WERI-Rb-1 (cell line): ENCODE data around the gene AKIP1.
"Not testable (repeated sequence)": the region's sequence is repeated elsewhere in the genome, so short reads cannot be mapped to it uniquely, and the experiment has no call there.

Experiments used
- DNase-seq: peaks from one replicate; pipeline ENCODE4 v3.0.0-alpha.2; 2020
- H3K27ac ChIP-seq: fragments of 250-450 bp; sonication (Bioruptor Pico); 2 replicates; pipeline ENCODE4 v1.5.1; 2020; ENCODE audit warnings: mild to moderate bottlenecking, moderate library complexity
- H3K27me3 ChIP-seq: fragments of 250-450 bp; sonication (Bioruptor Pico); 2 replicates; pipeline ENCODE4 v1.5.1; 2021; ENCODE audit warnings: mild to moderate bottlenecking, low read depth, moderate library complexity; ENCODE audit not compliant: insufficient read depth, severe bottlenecking
- H3K36me3 ChIP-seq: fragments of 250-450 bp; sonication (Bioruptor Pico); 2 replicates; pipeline ENCODE4 v1.5.1; 2020; ENCODE audit warnings: mild to moderate bottlenecking, moderate library complexity
- H3K4me3 ChIP-seq: 2 replicates; pipeline ENCODE4 v1.5.1; 2011; ENCODE audit warnings: low read depth, mild to moderate bottlenecking, control low read depth, low read length
- H3K9me3 ChIP-seq: fragments of 250-450 bp; sonication (Bioruptor Pico); 2 replicates; pipeline ENCODE4 v1.5.1; 2021; ENCODE audit warnings: mild to moderate bottlenecking, moderate library complexity; ENCODE audit not compliant: severe bottlenecking
- TF ChIP-seq, protein P1 (sequence below): IDR thresholded peaks from 2 replicates; pipeline ENCODE4 v1.5.1; 2011; ENCODE audit warnings: low read depth, mild to moderate bottlenecking, control low read depth, inconsistent platforms, low read length

AKIP1 gene

DNA sequence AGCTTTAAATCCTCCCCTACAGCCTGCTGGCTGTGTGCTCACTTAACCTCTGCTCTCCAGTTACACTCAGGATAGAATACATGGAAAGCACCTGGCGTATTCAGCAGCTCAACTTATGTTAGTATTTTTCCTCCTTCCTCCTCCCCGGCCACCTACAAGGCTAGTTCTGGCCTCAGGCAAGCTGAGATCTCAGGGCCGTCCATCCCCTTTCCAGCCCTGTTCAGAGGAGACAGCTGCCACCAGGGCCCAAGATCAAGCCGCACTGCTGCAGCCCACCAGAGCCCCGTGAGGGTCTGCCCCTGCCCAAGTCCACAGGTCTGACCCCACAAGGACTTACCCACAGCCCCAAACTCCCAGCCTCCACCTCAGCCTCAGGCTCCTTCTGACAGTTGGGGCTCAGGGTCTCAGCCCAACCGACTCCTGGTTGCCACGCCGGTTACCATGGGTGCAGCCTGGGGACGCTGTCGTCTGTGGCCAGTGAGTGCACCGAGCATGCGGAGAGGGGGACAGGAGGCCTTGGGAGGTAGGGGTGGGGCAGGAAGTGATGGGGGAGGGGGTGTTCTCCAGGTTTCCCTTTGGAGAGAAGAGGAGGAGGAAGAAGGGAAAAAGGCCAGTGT is 21.7 kb downstream of the AKIP1 start, which contains the start of gene C11orf16:
TSS of gene C11orf16 (minus strand) at position 384 of the 617 bp plus-strand sequence. CDS start 639 bp downstream, outside the sequence.
- TF ChIP-seq, protein P1, sequence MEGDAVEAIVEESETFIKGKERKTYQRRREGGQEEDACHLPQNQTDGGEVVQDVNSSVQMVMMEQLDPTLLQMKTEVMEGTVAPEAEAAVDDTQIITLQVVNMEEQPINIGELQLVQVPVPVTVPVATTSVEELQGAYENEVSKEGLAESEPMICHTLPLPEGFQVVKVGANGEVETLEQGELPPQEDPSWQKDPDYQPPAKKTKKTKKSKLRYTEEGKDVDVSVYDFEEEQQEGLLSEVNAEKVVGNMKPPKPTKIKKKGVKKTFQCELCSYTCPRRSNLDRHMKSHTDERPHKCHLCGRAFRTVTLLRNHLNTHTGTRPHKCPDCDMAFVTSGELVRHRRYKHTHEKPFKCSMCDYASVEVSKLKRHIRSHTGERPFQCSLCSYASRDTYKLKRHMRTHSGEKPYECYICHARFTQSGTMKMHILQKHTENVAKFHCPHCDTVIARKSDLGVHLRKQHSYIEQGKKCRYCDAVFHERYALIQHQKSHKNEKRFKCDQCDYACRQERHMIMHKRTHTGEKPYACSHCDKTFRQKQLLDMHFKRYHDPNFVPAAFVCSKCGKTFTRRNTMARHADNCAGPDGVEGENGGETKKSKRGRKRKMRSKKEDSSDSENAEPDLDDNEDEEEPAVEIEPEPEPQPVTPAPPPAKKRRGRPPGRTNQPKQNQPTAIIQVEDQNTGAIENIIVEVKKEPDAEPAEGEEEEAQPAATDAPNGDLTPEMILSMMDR: no peak
- Histone ChIP-seq H3K36me3 (peaks cover 3% of the 10 kb centered on the region), H3K27me3 (no peaks in the 10 kb centered on the region), H3K27ac (no peak within 1 kb of the TSS), H3K9me3 (no peaks in the 10 kb centered on the region), H3K4me3 (no peak within 1 kb of the TSS)
- no peak for DNase-seq

DNA sequence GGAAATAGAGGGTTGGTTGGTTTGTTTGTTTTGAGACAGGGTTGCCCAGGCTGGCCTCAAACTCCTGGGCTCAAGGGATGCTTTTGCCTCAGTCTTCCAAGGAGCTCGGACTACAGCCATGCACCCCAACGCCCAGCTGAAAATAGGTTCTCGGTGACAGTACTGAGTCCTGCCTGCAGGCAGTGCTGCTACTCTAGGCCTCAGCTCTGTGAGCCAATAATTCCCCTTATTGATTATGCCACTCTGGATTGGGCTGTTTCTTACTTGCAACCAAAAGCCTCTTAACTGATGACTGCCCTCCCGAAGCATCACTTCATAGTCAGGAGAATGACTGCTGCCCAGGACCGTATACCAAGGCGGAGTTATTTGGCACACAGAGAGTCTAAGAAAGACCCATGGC is 22.9 kb downstream of the AKIP1 start:
- DNase-seq: no peak
- H3K36me3 ChIP-seq: no peaks in the 10 kb centered on the region; the same call in 1 of the 2 replicates
- H3K4me3 ChIP-seq: no peak overlapping the region
- H3K27me3 ChIP-seq: no peaks in the 10 kb centered on the region
- no peaks in the 10 kb centered on the region for H3K9me3 ChIP-seq
- H3K27ac ChIP-seq: no peak overlapping the region
- TF ChIP-seq, protein P1: peak; percentile 63

DNA sequence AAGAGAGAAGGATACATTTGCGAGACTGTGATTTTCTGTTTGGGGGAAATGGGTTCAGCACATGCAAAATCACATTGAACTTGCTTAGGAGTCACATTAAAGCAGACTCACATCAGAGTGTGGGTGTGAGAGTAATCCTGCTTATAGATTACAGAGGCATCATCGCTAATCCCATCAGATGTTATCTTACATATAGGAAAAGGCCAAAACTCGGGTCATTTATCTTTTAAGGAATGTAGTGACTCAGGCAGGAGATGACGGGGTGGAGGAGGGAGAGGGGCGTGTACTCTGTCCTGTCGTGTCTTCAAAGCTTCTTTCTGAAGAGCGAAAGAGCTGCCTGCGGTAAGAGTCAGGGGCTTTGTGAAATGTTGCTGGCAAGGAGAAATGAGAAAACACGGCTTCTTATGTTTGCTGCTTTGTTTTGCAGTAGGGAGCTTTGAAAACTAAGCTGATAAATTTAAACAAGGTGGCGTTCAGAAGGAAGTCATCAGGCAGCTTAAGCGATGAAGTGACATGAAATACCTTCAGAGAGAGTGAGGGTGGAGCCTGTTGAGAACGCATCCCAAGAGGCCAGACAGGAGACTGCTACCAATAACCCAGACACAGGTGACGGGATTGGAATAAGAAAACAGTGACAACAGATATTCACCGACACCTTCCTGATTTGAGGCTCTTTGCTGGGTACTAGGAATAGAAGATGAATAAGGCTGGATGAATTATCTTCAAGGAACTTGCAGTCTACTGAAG is 23.9 kb downstream of the AKIP1 start:
- Histone ChIP-seq H3K27ac (no peak overlapping the region), H3K27me3 (no peaks in the 10 kb centered on the region), H3K9me3 (no peaks in the 10 kb centered on the region), H3K36me3 (no peaks in the 10 kb centered on the region), H3K4me3 (no peak overlapping the region)
- TF ChIP-seq, protein P1: no peak
- DNase-seq: peak; percentile 39

DNA sequence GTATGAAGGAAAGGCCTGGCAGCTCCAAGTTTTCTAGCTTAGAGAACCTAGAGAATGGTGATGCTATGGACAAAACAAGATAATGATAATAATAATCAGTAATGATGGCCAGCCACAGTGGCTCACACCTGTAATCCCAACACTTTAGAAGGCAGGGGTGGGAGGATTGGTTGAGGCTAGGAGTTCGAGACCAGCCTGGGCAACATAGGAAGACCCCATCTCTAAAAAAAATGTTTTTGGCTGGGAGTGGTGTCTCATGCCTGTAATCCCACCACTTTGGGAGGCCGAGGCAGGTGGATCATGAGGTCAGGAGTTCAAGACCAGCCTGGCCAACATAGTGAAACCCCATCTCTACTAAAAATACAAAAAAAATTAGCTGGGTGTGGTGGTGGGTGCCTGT is 24.8 kb downstream of the AKIP1 start:
- not testable (repeated sequence) for H3K27ac ChIP-seq, H3K27me3 ChIP-seq, H3K9me3 ChIP-seq, H3K36me3 ChIP-seq, H3K4me3 ChIP-seq, DNase-seq

DNA sequence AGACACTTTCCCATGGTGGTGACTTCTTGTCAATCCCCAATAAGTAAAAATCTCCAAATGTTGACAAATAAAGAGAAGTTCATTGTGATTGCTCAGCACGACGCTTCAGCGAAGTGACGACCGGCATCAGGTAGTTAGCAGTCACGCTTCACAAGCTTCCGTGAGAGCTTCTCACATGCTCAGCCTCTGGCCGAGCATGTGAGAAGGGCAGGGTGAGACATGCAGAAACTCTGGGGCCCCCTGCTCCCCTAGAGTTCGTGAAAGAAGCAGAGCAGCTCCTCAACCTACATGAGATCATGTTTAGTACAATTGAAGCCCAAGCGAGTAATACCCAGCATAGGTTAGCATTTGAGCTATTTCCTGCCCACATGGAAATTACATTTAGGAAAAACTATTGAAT is 26.2 kb downstream of the AKIP1 start:
- no peak for DNase-seq
- Histone ChIP-seq H3K36me3 (no peaks in the 10 kb centered on the region), H3K4me3 (no peak overlapping the region), H3K9me3 (no peaks in the 10 kb centered on the region), H3K27me3 (no peaks in the 10 kb centered on the region), H3K27ac (no peak overlapping the region)
- TF ChIP-seq, protein P1: no peak

DNA sequence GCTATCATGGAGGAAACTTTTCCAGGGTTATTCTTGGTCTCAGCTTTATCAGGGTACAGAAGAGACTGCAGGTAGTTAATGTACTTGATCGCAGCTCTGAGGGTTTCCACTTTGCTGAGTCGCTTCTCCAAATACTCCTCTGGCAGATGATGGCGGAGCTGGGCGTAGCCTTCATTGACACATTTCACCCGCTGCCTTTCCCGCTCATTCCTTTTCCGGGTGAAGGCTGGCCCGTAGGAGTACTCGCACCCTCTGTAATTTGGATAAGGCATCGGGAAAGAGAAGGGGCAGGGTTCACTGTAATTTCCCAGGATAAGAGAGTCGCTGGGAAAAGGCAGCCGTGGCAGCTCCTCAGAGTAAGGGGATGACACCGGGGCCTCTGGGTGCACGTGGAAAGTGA is 26.7 kb downstream of the AKIP1 start:
- DNase-seq: no peak
- no peaks in the 10 kb centered on the region for H3K9me3 ChIP-seq
- H3K27ac ChIP-seq: no peak overlapping the region
- H3K4me3 ChIP-seq: no peak overlapping the region
- H3K36me3 ChIP-seq: no peaks in the 10 kb centered on the region
- TF ChIP-seq, protein P1: no peak
- no peaks in the 10 kb centered on the region for H3K27me3 ChIP-seq
